Retinal pigment epithelial cell (primary cell): Measurements from ENCODE around the gene SKA3.
"Not testable (repeated sequence)": the region's sequence is repeated elsewhere in the genome, so short reads cannot be mapped to it uniquely, and the experiment has no call there.

Experiments used
- DNase-seq: peaks from one replicate; pipeline ENCODE4 v3.0.0-alpha.2; 2010; ENCODE audit warnings: low read depth
- H3K4me3 ChIP-seq: 2 replicates; pipeline ENCODE4 v1.5.1; 2011; ENCODE audit warnings: mild to moderate bottlenecking, low read length, control low read depth, moderate library complexity
- CTCF ChIP-seq: conservative IDR thresholded peaks from 2 replicates; pipeline ENCODE4 v1.5.1; 2011; ENCODE audit warnings: low read depth, low read length, control low read depth, inconsistent platforms

The SKA3 gene

GRCh38 chr13:21212138-21212775 lies 35.9 kb upstream of the SKA3 start:
- no peak for TF ChIP-seq CTCF
- no peak for DNase-seq
- no peak overlapping the region for H3K4me3 ChIP-seq

- no peak overlapping the region for H3K4me3 ChIP-seq
- no peak for TF ChIP-seq CTCF
- no peak for DNase-seq
Observed at GRCh38 chr13:21208652-21209154, 32.4 kb upstream of the SKA3 start.

GRCh38 chr13:21202767-21203531 lies 26.6 kb upstream of the SKA3 start:
- no peak overlapping the region for H3K4me3 ChIP-seq
- no peak for TF ChIP-seq CTCF
- DNase-seq: no peak

GRCh38 chr13:21201456-21202190 lies 25.3 kb upstream of the SKA3 start:
- not testable (repeated sequence) for H3K4me3 ChIP-seq, DNase-seq

GRCh38 chr13:21198391-21198790 lies 22.0 kb upstream of the SKA3 start:
- DNase-seq, H3K4me3 ChIP-seq: not testable (repeated sequence)

- H3K4me3 ChIP-seq, DNase-seq: not testable (repeated sequence)
Observed at GRCh38 chr13:21197606-21198225, 21.4 kb upstream of the SKA3 start.

- not testable (repeated sequence) for H3K4me3 ChIP-seq, DNase-seq
Observed at GRCh38 chr13:21194756-21195155, 18.4 kb upstream of the SKA3 start.

- DNase-seq, H3K4me3 ChIP-seq: not testable (repeated sequence)
Observed at GRCh38 chr13:21186410-21186809, 10.1 kb upstream of the SKA3 start.

GRCh38 chr13:21181671-21182070 lies 5.3 kb upstream of the SKA3 start:
- DNase-seq: no peak
- TF ChIP-seq CTCF: no peak
- no peak overlapping the region for H3K4me3 ChIP-seq
